HG03135 (cell line): ENCODE measurements around the gene NAP1L4.

Experiments
- ATAC-seq: cut with Tn5 transposase; IDR thresholded peaks from one replicate; pipeline ENCODE4 v1.9.1; 2021; ENCODE audit warnings: mild to moderate bottlenecking, moderate library complexity; ENCODE audit not compliant: unreplicated experiment

The NAP1L4 gene

DNA sequence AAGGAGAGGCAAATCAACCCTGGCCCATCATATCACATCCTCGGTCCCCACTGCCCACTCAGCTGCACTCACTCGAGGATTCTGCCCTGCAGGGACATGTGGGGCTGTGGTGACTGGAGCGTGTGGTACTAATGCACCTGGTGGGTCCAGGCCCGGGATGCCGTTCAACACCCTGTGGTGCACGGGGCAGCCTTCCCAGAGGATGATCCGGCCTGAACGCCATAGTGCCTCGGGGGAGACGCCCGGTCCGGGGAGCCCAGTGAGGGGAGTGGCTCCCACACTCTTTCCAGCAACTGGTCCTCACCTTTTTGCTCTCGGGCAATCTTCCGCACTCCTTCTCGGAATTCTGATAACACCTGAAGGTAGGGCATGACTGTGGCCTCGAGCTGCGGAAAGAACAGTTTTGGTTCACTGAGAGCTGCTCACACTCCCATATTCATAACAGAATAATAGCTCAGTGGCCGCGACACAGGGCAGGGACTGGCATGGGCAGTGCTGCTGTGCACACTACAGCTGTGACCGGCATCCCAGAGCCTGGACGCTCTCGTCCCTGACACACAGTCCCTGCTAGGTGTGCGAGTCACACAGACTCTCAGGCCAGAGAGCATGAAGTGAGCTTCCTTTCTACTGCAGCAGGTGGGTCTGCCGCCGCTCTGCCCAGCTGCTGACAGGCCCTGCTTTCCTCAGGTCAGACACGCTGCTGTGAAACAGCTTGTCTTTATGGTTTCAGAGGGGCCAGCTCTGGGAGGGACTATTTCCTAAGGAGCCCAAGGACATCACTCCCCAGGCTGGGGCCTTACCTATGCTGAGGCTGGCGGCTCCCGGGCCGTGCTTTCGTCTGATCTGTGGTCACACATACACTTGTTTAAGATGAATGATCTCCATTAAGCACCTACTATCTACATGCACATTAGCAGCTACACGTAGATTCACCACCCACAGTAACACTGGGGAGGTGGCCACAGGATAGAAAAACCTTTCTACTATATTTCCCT is 20.1 kb upstream of the NAP1L4 start:
- ATAC-seq = no peak

DNA sequence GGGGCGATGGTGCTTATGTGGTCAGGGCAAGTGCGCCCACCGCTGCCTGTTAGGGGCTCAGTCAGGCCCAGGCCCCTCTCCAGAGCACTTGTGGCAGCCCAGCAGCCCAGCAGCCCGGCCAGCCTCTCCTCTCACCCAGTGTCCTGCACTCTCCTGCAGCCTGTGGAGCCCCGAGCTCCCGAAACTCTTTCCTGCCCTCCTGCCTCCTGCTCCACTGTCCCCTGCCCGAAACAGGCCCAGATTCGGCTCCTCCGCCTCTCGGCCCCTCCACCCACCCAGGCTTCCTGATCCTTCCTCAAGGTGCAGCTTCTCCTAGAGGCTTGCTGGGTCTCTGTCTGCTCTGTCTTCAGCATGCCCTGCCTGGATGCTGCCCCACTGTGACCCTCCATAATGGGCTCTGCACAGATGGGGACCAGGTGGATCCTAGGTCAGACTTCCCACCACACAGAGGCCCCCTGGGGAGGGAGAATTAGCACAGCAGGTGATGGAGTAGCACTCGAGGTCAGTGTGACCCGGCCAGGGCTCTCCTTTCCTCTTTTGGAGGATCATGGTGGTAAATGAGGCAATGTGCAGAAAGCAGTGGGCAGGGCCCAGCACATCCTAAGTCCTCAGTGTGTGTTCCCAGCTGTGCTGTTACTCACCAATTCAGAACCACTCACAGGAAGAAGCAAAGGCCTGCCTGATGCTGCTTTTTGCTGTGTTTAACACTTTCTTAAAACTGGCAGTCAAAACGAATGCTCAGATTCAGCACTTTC is 18.6 kb upstream of the NAP1L4 start:
- ATAC-seq = no peak

DNA sequence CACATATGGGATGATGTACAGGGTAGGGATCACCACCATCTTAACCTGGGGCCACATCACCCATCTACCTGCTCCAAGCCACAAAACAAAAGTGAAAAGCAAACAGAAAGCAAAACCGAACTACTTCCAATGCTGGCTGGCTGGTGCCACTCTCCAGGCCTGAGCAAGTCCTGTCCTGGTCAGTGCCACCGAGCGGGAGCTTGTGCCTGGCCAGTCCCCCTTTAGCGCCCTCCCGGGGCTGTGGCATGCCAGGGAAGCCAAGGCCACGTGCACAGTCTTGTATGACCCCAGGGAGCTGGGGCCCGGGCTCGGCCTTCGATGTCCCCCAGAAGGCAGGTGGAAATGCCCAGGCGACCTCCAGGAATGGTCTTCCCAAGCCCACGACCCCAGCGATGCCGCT is 17.9 kb upstream of the NAP1L4 start:
- ATAC-seq = no peak

DNA sequence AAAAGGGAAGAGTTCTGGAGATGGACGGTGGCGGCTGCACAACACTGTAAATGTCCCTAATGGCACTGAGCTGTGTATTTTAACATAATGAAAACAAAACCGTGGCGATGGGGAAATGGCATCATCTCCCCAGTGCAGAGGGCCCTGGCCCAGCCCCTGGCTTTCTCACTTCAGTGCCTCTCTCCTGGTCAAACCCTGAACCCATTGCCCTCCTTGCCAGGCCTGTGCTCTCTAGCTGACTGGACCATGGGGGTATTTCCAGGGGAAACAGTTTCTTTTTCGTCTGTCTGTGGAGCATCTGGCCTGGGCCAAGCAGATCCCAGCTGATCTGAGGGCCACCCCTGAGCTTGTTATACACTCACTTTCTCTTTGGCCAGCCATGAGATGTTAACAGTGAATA is 17.4 kb upstream of the NAP1L4 start:
- no peak for ATAC-seq

DNA sequence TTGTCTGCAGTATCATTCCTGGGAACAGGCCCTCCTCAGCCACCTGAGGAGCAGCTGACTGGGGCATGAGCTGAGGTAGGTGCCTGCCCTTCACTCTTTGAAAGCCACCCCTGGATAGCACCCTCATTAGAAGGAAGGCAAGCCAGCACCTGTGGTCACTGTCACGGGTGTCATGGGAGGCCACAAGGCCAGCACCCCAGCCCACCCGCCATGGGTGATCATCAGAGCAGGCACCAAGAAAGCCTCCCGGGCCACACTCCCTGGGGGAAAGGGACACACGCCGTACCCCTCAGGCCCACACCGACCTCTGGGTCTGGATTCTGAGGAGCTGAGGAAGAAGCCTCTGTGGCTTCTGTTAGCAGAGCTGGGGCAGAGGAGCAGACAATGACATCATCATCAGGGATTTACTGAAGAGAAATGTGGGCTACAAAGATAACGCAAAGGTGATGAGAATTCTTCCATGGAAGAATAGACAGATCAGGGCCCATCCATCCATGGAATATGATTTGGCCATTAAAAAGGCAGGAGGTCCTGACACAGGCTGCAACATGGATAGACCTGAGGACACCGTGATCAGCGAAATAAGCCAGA is 16.7 kb upstream of the NAP1L4 start:
- no peak for ATAC-seq

DNA sequence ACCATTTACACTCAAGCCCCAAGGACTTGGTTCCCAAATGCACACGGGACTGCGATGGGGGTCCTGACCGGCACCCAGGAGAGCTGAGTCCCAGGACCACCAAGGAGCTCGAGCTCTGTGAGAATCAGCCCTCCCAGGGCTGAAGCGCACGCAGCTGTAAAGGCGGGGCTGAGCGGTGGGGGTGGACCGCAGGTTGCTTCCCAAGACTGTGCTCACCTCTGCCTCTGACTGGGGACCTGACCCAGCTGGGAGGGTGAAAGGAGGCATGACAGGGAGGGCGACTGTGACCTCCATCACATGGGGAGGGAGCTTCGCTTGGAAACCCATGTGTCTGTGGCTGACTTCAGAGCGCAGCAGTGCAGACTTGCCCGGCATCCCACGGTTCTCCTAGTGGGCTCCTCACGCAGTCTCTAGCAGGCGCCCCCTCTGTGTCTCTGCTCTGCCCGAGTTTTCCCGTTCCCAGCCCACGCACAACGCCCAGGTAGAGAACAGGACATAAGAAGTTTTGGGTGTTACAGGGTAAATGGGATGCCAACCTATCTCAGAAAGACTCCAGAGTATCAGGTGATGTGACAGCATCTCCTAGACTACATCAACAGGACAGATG is 15.4 kb upstream of the NAP1L4 start:
- no peak for ATAC-seq

DNA sequence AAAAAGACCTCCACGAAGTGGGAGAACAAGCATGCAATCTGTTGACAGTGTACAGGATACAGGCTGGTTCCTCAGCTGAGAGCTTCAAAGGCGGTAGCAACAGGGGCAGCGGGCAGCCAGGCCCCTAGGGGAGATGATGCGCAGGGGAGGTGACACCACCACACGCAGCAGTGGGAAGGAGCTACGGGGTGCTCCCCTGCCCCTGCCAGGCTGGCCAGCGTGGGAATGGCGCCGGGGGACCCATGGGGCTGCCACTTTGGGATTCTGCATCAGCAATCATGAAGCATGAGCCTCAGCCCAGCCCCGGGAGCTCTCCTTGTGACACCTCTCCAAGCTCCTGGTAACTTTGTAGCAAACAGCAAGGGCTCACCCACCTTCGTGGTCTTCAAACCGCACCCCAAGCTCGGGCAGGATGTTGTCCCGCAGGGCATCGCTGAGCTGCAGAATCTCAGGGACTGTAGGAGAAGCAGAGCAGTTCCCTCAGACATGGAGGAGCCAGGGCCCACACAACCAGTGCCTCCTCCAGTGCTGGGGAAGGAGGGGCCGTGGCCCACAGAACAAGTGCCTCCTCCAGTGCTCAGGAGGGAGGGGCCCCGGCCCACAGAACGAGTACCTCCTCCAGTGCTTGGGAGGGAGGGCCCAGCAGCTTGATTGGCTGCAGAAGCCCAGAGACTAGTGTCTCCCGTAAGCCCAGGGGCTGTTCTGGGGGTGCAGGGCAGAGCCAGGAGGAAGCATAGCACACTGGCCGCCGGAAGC is 14.6 kb upstream of the NAP1L4 start:
- no peak for ATAC-seq

DNA sequence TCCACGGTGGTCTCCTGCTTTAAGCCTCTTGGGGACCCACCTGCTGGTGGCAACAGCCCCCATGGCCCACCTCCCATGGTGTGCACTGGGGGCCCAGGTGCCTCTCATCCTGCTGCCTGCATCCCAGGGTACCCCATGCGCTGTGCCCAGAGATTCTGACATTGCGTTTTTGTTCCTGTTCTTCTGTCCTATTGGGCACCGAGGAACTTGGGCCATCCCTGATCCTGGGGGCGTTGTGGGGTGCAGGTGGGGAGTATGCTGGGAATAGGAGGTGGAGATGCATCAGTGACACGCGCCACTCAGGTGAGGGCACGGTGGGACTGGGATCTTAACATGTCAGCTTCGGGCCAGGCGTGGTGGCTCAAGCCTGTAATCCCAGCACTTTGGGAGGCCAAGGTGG is 12.4 kb upstream of the NAP1L4 start:
- ATAC-seq = no peak

DNA sequence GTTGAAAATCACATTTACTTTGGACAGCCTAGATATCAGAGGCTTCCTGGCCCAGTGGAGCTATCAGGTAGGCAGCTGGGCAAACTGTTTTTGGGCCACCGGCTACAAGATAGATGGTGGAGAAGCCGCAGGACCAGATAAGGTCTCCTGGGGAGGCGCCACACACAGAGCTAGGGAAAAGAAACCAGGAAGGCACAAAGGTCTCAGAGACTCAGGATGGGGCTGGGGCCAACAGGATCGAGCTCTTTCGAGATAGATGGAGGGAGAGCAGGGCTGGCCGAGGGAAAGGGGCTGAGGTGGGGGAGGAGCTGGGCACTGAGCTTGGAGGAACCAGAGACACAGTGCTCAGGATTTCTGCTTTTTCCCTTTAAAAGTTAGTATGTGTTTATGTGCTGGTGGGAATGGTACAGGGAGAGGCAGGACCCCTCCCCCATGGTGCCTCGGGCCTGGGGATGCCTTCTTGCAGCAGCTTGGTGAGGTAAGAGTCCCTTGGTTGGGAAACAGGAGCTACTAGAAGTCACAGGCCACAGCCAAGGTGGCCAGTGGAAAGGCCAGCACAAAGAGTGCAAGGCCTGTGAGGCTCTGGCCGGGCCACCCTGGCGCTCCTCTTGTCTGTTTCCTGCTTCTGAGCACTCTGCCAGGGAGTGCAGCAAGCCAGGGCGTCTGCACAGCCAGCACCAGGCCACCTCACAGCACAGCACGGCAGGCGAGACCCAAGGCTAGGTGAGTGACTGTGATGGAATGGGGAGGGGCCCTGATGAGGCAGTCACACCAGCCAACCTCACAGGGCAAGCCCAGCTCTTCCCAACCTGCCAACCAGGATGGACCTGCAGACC is 11.5 kb upstream of the NAP1L4 start:
- ATAC-seq = no peak

DNA sequence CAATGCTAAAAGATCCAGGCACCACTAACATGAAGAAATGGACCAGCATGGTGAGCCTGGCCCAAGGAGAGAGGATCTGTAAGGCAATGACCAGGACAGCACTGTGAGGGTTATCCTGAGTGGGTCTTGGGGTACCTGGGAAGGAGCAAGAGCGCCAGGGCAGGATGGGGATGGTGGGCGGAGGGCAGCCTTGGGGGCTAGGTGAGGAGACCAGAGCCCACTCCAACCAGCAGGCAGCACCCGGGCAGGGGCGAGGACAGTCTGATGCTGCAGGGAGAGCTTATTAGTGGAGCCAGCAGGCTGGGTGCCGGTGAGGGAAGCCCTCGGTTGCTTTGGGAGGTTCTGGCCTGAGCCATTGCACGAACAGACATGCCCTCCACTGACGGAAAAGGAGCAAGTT is 10.7 kb upstream of the NAP1L4 start:
- no peak for ATAC-seq

DNA sequence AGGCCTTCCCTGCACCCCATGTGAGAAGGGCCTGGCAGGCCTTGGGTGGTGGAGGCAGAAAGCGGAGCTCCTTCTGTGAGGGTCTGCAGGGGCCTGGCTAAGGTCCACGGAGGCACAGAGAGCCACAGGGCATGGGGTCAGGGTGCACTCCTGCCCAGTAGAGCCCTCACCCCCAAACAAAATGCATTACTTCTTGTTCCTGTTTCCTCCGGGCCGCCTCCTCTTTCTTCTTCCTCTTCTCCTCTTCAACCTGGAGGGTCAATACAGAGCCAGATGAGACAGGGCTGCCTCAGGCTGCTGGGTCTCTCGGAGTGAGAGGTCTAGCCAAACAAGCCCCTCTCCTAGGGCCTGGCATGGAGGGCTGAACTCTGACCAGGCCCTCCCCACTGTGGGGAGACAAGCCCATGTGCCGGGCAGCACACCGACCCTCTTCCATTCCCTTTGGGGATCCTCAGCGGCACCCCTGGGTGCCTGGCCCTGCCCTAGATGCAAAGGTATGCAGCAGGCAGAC is 10.3 kb upstream of the NAP1L4 start:
- ATAC-seq = no peak

DNA sequence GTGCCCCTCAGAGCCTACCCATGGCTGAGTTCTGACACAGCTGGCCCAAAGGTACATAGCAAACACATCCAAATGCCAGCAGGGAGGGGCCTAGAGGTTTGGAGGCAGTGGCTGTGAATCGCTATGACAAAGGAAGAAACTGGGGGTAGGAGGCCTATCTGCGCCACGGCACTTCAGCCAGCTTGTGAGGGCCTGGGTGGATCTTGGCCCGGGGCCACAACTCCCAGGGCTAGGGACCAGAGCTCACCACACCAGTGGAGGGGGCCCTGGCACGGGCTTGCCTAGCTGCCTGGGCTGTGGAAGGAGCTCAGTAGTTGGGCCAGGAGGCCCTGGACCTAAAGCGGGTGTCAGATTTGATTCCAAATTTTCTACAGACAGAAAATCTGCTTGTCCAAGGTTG is 9.4 kb upstream of the NAP1L4 start:
- ATAC-seq = no peak

DNA sequence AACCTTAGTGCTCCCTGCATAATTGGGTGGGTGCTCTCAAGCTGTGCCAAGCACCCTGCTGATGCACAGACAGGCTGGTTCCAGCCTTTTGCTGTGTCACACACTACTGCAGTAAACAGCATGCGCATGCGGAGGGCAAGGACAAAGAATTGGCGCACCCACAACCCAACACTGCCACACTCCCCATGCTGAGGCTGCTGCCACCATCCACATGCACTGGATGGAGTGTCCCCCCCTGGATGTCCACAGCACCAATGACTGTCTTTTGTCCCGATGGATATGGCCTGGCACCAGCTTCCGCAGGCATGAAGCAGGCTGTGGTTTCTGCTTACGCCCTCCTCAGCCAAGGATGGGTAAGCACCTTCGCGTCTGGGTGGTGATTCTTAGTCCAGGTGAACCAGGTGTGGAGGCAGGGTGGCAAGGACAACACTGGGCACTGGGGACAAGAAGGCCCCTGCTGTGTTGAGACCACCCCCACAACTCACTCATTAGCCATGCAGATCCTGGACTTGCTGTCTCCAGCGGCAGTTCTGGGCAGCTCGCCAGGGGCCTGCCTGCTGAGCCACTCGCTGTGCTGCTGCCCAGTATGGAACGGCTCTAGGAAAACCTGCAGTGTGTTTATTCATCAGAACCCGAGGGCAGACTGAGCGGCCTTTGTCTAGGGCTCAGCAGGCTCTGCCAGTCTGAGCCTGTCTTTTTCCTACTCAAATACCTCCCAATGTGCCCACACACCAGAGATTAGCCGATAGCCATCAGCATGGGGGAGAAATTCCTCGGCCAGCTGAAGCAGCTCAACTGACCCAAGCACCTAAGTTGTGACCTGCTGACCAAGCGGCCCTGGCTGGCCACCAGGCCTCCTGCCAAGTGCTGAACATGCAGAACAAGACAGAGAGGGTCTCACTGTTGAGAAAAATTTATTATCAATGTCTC is 8.2 kb upstream of the NAP1L4 start:
- ATAC-seq = no peak

DNA sequence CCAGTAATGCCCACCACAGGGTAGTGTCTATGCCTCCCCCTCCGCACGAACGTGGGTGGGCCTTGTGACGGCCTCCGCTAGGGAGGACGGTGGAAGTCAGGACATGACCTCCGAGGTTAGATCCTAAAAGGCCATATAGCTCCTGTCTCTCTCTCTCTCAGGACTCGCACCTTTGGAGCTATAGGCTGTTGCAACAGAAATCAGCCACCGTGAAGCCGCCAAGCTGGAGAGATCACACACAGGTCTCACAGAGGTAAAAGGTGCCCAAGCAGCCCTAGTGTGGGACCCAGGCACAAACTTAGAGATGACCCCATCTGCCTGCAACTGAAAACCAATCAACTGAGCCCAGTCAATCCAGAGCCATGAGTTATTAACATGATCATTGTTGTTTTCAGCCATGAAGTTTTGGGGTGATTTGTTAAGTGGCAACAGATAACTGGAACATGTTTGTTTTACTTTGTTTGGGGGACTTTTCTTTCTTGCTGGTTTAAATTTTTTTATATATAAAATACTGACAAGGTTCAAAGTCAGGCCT is 7.4 kb upstream of the NAP1L4 start:
- ATAC-seq = no peak

DNA sequence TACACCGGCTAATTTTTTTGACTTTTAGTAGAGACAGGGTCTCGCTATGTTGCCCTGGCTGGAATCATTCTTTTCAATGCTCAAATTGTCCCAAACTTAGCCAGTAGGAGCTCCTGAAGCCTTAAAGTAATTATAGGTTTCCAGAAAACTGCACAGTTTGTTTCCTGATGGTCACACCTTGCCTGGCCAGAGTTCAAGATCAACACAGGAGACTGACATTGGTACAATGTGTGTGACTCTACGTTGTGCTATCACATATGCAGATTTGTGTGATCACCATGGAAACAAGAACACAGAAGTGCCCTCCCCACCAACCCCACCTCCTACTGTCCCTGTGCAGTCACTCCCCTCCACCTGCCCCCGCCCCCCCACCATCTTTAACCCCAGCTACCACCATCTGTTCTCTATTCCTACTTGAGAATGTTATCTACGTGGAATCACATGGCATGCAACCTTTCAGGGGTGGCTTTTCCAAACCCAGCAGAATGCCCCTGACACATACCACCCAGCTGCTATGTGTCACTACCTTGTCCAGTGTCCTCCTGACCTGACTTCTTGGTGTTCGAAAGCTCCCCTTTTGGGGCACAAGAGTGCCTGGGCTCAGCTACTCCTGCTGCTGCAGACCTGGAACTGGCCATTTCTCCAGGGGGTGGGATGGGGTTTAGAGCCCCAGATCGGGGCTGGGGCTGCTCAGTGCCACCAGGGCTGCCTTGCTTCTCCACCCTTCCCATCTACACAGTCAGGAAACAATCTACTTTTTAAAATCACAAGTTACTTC is 6.1 kb upstream of the NAP1L4 start:
- no peak for ATAC-seq

DNA sequence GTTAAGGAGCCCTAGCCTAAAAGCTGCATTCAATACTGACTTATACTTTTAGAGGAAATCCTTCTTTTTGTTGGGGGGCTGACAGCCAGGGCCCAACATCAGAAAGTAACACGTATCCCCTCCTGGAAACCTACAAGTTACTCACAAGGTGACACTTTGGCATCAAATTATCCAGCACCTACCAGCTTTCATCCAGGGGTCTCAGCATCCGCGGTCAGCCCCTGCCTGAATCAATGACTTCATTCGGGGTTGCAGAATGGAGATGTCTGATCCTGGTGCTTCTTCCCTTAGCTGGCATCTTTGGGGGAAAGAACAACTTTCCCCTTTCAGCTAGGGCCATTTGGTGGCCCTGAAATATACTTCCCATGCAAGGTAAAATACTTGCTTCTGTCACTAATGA is 5.3 kb upstream of the NAP1L4 start:
- ATAC-seq = no peak

DNA sequence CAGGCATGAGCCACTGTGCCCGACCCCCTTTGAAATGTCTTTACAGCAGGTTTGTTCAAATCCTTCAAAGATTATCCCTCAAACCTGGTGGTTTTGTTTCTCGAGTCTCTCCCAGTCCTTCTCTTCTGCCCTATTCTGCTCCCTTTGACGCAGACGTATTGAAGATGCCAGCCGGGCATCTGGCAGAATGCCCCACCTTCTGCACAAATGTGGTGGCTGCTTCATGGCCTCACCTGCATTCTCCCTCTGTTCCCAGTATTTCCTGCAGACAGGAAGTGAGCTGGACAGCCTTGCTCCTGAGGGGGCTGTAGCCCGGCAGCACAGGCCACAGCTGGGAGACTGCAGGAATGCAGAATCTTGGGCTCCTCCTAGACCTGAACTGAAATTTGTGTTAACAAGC is 4.8 kb upstream of the NAP1L4 start:
- no peak for ATAC-seq
